Liver (tissue), 9 donors: Measurements from ENCODE around the gene BIRC6. TPM values are rescaled to one million over a fixed set of nuclear protein-coding genes. Genes with fewer than 3 reads are reported as not detected.

Experiments
- DNase-seq: peaks from one replicate; pipeline ENCODE4 v3.0.0-alpha.2; 2017; ENCODE audit warnings: low spot score
- H3K27ac ChIP-seq, 2 donors: one replicate each; pipeline ENCODE4 v1.7.0; 2013; ENCODE audit warnings: inconsistent platforms in 2 of 2, low read length in 2 of 2, control low read depth in 1 of 2, low read depth in 1 of 2, mild to moderate bottlenecking in 1 of 2
- H3K27me3 ChIP-seq, 4 donors: one replicate each; pipeline versions ENCODE4 v1.6.1 to v1.7.0; 2013; ENCODE audit warnings: low read length in 3 of 4, inconsistent platforms in 1 of 4, mild to moderate bottlenecking in 1 of 4, moderate library complexity in 1 of 4; ENCODE audit not compliant: control insufficient read depth in 4 of 4, insufficient read depth in 4 of 4
- H3K36me3 ChIP-seq, 4 donors: one replicate each; pipeline versions ENCODE4 v1.6.1 to v1.7.0; 2013; ENCODE audit warnings: low read length in 3 of 4, mild to moderate bottlenecking in 3 of 4, low read depth in 1 of 4, moderate library complexity in 1 of 4; ENCODE audit not compliant: control insufficient read depth in 4 of 4, insufficient read depth in 3 of 4
- H3K4me1 ChIP-seq, 4 donors: one replicate each; pipeline versions ENCODE4 v1.6.1 to v1.7.0; 2013; ENCODE audit warnings: low read length in 3 of 4, mild to moderate bottlenecking in 3 of 4, moderate library complexity in 1 of 4; ENCODE audit not compliant: control insufficient read depth in 4 of 4, insufficient read depth in 4 of 4
- H3K4me3 ChIP-seq, 3 donors: one replicate each; pipeline versions ENCODE4 v1.6.1 to v1.7.0; 2013; ENCODE audit warnings: low read length in 3 of 3, control low read depth in 1 of 3, low read depth in 1 of 3, mild to moderate bottlenecking in 1 of 3
- H3K9ac ChIP-seq, 2 donors: one replicate each; pipeline ENCODE4 v1.7.0; 2013; ENCODE audit warnings: low read length in 2 of 2, mild to moderate bottlenecking in 2 of 2, moderate library complexity in 2 of 2, control low read depth in 1 of 2, low read depth in 1 of 2
- H3K9me3 ChIP-seq, 4 donors: one replicate each; pipeline versions ENCODE4 v1.6.1 to v1.7.0; 2013; ENCODE audit warnings: low read length in 3 of 4; ENCODE audit not compliant: control insufficient read depth in 4 of 4
- ATF3 ChIP-seq: IDR thresholded peaks from 2 replicates; pipeline ENCODE4 v1.6.1; 2016; ENCODE audit warnings: antibody characterized with exemption
- CTCF ChIP-seq: fragments of 150-350 bp; IDR thresholded peaks from 2 replicates; pipeline ENCODE4 v1.5.1; 2017; ENCODE audit warnings: improper control_type of control experiment, low read depth, low read length; ENCODE audit not compliant: missing input control
- EGR1 ChIP-seq, 2 donors: IDR thresholded peaks; 2 replicates each; pipeline ENCODE4 v1.6.1; 2016 to 2018; ENCODE audit warnings: antibody characterized with exemption in 2 of 2, low read depth in 2 of 2
- FOXA1 ChIP-seq: IDR thresholded peaks from 2 replicates; pipeline ENCODE4 v1.6.1; 2016; ENCODE audit warnings: antibody characterized with exemption
- FOXA2 ChIP-seq: IDR thresholded peaks from 2 replicates; pipeline ENCODE4 v1.6.1; 2016; ENCODE audit warnings: antibody characterized with exemption
- GABPA ChIP-seq, 2 donors: IDR thresholded peaks in 1 of 2; conservative IDR thresholded peaks in 1 of 2; 2 replicates each; pipeline ENCODE4 v1.6.1; 2016; ENCODE audit warnings: antibody characterized with exemption in 2 of 2, mild to moderate bottlenecking in 1 of 2, moderate library complexity in 1 of 2
- HNF4A ChIP-seq, 2 donors: conservative IDR thresholded peaks; 2 replicates each; pipeline ENCODE4 v1.6.1; 2016; ENCODE audit warnings: antibody characterized with exemption in 2 of 2, mild to moderate bottlenecking in 2 of 2
- HNF4G ChIP-seq: IDR thresholded peaks from 2 replicates; pipeline ENCODE4 v1.6.1; 2016; ENCODE audit warnings: antibody characterized with exemption
- JUND ChIP-seq, 2 donors: IDR thresholded peaks; 2 replicates each; pipeline ENCODE4 v1.6.1; 2016; ENCODE audit warnings: antibody characterized with exemption in 2 of 2
- MAX ChIP-seq: IDR thresholded peaks from 2 replicates; pipeline ENCODE4 v1.6.1; 2016; ENCODE audit warnings: antibody characterized with exemption
- NR2F2 ChIP-seq: IDR thresholded peaks from 2 replicates; pipeline ENCODE4 v1.6.1; 2016; ENCODE audit warnings: antibody characterized with exemption
- RAD21 ChIP-seq, 2 donors: IDR thresholded peaks; 2 replicates each; pipeline ENCODE4 v1.6.1; 2016; ENCODE audit warnings: antibody characterized with exemption in 2 of 2, mild to moderate bottlenecking in 2 of 2
- REST ChIP-seq: IDR thresholded peaks from 2 replicates; pipeline ENCODE4 v1.6.1; 2016; ENCODE audit warnings: antibody characterized with exemption, mild to moderate bottlenecking
- RXRA ChIP-seq, 2 donors: IDR thresholded peaks; 2 replicates each; pipeline ENCODE4 v1.6.1; 2017 to 2018; ENCODE audit warnings: antibody characterized with exemption in 2 of 2, mild to moderate bottlenecking in 1 of 2
- SP1 ChIP-seq: IDR thresholded peaks from 2 replicates; pipeline ENCODE4 v1.6.1; 2018; ENCODE audit warnings: antibody characterized with exemption, mild to moderate bottlenecking
- TAF1 ChIP-seq: conservative IDR thresholded peaks from 2 replicates; pipeline ENCODE4 v1.6.1; 2016; ENCODE audit warnings: antibody characterized with exemption, mild to moderate bottlenecking
- YY1 ChIP-seq: IDR thresholded peaks from 2 replicates; pipeline ENCODE4 v1.6.1; 2016; ENCODE audit warnings: antibody characterized with exemption, mild to moderate bottlenecking
- ZBTB33 ChIP-seq: IDR thresholded peaks from 2 replicates; pipeline ENCODE4 v1.6.1; 2016; ENCODE audit warnings: antibody characterized with exemption
- WGBS: extraction: QIAGEN DNeasy Blood & Tissue Kit; methylation state at CpG from one replicate; pipeline ENCODE4 v1.1.7; 2013; 5-methylcytosine and 5-hydroxymethylcytosine counted together
- polyA plus RNA-seq, 2 donors: library from polyadenylated mRNA; stranded (reverse) in 1 of 2; unstranded in 1 of 2; fragments of 200-250 nt in 1 of 2; fragments of >200 nt in 1 of 2; fragmentation: Nextera tagmentation in 1 of 2; extraction: Ambion mirVana in 1 of 2; gene quantifications; one replicate each; pipeline versions ENCODE4 v1.2.1 to v1.2.3, GENCODE V29; 2013 to 2015
- total RNA-seq, 2 donors: library from RNA; depleted of rRNA; stranded (reverse); fragments of >200 nt; gene quantifications; one replicate each; pipeline ENCODE4 v1.2.3, GENCODE V29; 2014
- donor health status: healthy.
- donor health status: healthy.
- donor health status: healthy.
- donor health status: healthy.
- donor health status: healthy.

Gene BIRC6
- total RNA-seq: 100 to 1,000 TPM in 1 of 2 donors, 10 to 100 TPM in 1; 68.7 to 171 TPM
- 10 to 100 TPM; 11.1 to 21.7 TPM for polyA plus RNA-seq

GRCh38 chr2:32356681-32357317, at the start of gene BIRC6:
TSS of gene BIRC6 (plus strand) at chr2:32357023. CDS start at chr2:32357162, 139 bp downstream.
- peak; percentile 75 to 90 for TF ChIP-seq GABPA (IDR thresholded peaks at IDR 0.05 in 1 of 2, conservative IDR thresholded peaks at IDR 0.05 in 1 of 2)
- peak; percentile 65 for TF ChIP-seq MAX
- TF ChIP-seq EGR1 (IDR thresholded peaks at IDR 0.05; ENCODE audit: low read depth in 2 of 2): no peak
- no peak for TF ChIP-seq HNF4G
- TF ChIP-seq CTCF: peak; percentile 4
- peak; percentile 85 for TF ChIP-seq TAF1
- TF ChIP-seq REST: peak; percentile 86
- TF ChIP-seq RAD21 (IDR thresholded peaks at IDR 0.05): peak in 1 of 2 donors; percentile 10
- TF ChIP-seq HNF4A (conservative IDR thresholded peaks at IDR 0.05): peak; percentile 7 to 47
- peak in 1 of 2 donors; percentile 9 for TF ChIP-seq JUND (IDR thresholded peaks at IDR 0.05)
- no peak for TF ChIP-seq ZBTB33
- TF ChIP-seq FOXA2: no peak
- no peak for TF ChIP-seq NR2F2
- TF ChIP-seq ATF3: no peak
- TF ChIP-seq YY1: peak; percentile 86
- TF ChIP-seq SP1: peak; percentile 46
- TF ChIP-seq RXRA (IDR thresholded peaks at IDR 0.05): peak in 1 of 2 donors; percentile 3
- TF ChIP-seq FOXA1: peak; percentile 13
- under 1% methylated on average over 76 of the region's 76 CpGs for WGBS
- Histone ChIP-seq H3K9me3 (no peaks in the 10 kb centered on the region), H3K4me1 (peaks cover 2 to 32% (median 24%) of the 10 kb centered on the region in 4 donors), H3K4me3 (peak within 1 kb of the TSS; percentile 93 to 99 (median 97)), H3K27me3 (no peaks in the 10 kb centered on the region), H3K27ac (peak within 1 kb of the TSS; percentile 94 to 97), H3K9ac (peak within 1 kb of the TSS; percentile 93 to 97), H3K36me3 (no peaks in the 10 kb centered on the region)
- DNase-seq: peak; percentile 94
